Measurements from ENCODE around the gene MOB4.

Gene MOB4

GRCh38 chr2:197597166-197597565, 81.3 kb downstream of the MOB4 start:
- no peak for DNase-seq

GRCh38 chr2:197598450-197598849, 82.6 kb downstream of the MOB4 start:
- DNase-seq = no peak

- DNase-seq = peak in 1 of 2 donors; percentile 16
Measured at GRCh38 chr2:197599285-197599965, 83.6 kb downstream of the MOB4 start.

- DNase-seq = no peak
Measured at GRCh38 chr2:197600306-197600705, 84.4 kb downstream of the MOB4 start.

- DNase-seq = no peak
Measured at GRCh38 chr2:197601726-197602125, 85.9 kb downstream of the MOB4 start.

All from bone marrow (tissue), 2 donors.